Stimulated activated CD8-positive, alpha-beta memory T cell treated with anti-CD3 and anti-CD28 coated beads, Interleukin-15, amount 100 ng/mL, for 48 hours (primary cell): ENCODE results near the gene RGL4.

Source experiments
- DNase-seq, 2 donors: peaks; one replicate each; pipeline ENCODE4 v3.0.0-alpha.2; 2020; ENCODE audit warnings: low read depth in 2 of 2

RGL4 gene

DNA sequence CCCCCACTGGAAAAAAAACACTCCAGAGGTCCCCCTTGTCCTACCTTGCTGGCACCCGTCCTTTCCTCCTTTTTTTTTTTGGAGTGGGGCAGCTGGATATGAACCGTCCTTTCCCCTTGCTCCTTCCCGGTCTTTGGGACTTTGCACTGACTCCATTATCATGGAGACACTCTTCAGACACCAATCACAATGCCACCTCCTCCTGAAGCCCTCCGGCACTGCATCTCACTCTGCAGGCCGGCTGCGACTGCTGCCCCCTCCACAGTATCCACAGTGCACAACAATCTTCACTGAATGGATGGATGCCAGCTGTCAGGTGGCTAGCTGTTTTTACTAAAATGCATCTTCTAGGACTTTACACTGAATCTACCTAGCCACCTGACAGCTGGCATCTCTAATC lies 12.7 kb upstream of the RGL4 start:
- DNase-seq, result no peak

DNA sequence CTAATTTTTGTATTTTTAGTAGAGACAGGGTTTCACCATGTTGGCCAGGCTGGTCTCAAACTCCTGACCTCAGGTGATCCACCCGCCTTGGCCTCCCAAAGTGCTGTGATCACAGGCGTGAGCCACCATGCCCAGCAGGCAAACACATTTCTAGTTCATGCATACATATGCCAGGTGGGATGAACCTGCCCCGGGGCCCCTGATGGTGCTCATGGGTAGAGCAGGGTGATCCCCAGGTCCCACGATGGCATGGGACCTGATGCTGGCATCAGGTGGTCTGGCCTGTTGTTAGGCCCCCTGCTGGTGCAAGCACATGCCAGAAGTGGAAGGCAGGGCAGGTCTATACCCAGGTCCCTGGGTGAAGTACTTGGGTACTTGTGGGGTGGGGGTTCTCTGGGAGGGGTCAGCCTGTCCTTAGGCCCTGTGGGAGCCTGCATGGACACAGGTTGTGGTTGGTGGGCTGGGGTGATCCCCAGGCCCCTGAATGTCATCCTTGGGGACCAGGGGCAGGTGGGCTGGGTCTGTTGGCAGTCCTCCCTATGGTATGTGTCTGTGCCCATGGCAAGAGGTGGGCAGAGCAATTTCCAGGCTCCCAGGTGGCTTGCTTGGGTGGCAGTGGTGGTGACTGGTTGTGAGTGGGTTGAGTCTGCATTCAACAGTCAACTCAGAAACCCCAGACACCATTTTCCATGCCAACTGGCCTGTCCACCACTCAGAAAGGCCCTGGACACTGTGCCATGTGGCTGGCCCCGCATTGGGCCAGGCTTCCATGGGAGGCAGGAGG lies 9.6 kb upstream of the RGL4 start:
- DNase-seq, result no peak

DNA sequence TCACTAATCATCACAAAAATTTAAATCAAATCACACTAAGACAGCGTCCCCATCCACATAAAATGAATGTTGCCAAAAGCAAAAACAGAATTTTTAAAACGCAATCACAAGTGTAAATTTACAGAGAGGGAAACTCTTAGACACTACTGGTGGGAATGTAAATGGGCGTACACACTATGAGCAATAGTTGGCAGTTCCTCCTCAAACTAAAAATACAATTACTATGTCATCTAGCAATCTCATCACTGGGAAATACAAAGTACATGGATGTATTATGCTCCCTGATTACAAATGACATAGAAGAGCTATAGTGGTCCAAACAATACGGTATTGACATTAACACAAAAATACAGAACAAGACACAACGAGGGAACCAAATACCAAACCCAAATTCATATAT lies 8.7 kb upstream of the RGL4 start:
- no peak for DNase-seq

DNA sequence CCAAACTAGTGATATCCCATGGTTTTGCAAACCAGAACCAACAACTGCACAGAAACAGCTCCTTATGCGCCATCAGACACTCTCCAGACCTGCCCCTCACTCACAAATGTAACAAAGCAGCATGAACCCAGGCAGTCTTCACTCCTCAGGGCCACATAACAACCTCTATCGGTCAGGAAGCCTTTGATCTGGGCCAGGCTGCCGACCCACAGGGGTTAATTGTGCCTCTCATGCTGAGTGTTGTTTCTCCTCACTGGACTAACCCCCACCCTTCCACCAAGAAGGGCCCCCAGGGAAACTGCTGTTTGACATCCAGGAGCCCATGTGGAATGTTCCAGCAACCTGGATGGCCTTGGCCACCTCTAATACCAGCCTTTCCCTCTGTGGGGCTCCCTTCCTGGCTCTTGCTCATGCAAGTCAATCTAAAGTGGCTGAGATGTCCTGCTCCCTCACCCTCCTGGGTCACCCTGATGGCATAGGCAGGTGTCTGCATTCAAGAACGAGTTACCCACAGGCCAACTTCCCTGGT lies 7.9 kb upstream of the RGL4 start:
- no peak for DNase-seq

DNA sequence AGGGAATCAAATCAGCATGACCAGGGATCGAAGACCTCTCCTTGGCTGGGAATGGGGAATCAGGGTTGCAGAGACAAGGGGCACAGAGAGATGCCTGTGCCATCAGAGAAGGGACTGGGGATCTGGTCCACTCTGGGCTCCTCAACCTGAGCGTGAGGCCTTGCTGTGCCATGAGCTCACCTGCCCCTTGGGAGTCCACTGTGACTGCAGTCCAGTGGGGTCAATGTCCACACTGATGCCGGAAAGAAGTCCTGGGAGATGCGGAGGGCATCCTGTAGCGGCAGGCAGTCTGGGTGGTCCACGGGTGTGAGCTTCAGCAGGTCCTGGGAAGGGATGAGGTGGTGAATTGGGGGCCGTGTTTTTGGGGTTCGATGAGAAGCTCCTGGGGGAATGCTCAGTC lies 7.3 kb upstream of the RGL4 start:
- DNase-seq, result no peak

DNA sequence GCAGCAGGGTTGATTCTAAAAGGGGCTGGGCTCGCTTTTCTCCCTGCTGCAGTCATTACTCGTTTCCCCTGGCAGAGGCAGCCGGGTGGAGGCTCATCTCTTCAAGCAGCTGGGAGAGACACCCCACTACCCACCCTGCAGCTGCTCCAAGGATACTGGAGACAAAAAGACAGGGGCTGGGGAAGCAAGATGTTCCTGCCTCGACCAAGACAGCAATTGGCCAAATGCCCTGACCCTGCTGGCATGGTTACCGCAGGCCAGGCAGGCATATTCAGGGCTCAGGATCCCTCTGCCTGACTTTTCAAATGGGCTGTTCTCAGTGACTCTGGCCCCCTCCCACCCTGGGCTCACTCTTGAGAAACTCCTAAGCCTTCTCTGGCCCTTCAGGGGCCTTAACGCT lies 6.8 kb upstream of the RGL4 start:
- DNase-seq, result no peak

DNA sequence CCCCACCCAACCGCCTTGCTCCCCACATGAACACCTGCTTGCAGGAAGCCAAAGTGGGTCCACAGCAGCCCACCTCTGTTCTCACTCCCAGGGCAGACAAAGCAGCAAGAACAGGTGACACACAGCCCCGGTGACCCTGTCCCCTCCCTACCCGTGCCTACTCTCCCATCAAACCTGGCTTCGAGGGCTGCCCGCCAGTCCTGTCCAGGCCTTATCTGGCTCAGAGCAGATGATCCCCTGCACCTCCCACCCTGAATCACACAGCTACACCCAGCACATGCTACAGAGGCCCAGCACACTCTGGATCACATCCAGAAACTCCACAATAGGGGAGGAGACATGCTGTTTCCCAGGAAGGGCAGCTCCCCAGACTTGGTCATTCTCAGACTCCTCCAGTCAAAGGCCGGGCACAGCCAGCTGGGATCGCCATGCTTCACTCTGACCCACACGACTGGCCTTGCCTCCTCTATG lies 6.2 kb upstream of the RGL4 start:
- DNase-seq, result no peak

DNA sequence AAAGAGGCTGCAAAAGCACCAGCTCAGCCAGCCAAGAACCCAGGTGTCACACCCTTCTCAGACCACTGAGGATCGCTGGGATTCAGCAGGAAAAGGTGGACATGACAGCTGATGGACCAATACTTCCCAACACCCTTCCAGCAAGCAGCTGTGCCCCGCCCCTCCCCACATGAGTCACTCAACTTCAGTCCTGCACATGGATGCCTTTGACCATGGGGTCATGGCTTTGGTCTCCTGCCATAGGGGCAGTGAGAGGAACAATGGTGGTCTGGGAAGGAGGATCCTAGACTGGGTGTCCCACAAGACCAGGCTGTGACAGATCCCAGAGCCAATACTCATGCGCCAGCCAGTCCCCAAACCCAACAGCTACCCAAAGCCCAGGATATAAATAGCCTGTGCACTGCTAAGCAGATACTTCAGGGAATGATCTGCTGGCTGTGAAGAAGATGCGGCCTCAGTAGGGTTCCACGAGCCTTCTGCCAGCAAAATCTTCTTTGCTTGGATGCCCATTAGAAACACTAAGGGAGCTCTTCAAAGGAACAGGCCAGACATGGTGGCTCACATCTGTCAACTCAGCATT lies 5.5 kb upstream of the RGL4 start:
- no peak for DNase-seq

DNA sequence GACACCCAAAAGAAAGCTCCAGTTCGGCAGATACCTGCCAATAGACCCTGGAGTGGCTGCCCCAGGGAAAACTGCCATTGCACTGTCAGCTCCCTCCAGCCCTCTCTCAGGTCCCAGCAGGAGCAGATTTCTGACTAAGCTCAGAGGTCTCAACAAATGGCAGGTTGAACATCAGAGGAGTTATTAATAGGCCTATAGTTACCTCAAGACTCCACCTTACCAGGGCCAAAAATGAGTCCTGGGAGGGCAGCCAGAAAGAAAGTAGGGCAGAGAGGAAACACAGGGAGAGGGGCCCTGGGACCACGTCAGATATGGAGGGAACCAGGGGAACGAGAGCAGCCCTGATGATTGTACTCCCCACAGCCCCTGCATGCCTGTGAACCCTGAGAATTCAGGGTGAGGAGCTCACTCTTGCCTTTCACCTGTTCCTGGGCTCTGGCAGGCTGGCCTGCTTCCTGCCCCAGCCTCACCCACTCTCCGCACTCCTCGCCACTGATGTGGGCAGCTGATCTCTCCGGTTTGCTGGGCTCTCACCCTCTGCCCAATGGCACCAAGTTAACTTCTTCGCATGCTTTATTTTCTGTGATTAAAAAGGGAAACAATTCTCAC lies 4.3 kb upstream of the RGL4 start:
- DNase-seq, result no peak

DNA sequence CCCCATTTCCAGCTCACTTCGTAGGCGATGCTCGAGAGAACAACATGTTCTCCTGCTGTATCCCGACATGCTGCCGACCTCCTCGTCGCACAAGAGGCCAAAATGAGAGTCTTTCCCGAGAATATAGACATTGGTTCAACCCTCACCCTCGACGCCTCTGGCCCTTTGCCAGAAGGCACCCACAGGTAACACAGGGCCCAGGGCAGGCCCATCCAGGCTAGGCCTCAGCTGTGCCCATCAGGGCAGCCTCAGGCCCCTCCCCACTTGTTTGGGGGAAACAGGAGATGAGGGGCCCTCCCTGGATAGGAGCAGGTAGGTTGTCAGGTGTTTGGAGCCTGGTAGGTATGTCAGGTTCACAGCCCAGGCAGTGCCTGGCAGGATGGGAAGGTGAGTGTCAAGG lies 2.7 kb upstream of the RGL4 start:
- DNase-seq, result no peak

DNA sequence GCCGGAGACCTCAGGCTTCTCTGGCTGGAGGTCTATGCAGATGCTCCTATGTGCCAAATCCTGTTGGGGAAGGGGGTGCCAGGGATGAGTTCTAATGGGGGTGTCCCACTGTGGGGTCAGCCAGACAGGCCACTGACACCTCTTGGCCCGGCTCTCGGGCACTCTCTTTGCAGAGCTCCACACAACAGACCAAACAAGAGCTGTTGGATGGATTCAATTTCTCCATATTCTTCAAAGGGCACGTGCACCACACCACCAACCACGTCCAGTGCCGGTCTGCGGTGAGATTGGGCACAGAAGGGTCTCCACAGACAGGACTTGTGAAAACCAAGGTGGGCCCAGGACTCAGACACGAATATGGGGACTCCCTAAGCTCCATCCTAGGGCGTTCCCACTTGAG lies 2.2 kb upstream of the RGL4 start:
- no peak for DNase-seq

DNA sequence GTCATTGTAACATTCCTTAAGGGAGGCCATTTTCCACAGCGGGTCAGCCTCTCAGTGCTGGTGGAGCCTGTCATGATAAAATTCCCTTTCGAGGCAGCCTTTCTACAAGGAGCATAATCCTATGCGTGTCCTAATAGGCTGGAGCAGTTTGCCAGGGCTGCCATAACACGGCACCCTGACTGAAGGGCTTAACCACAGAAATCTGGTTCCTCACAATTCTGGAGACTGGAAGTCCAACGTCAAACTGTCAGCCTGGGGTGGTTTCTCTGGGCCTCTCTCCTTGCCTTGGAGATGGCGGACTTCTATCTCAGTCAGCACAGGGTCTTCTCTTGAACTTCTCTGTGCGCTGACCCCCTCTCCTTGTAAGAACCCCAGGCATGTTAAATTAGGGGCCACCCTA lies 1.4 kb upstream of the RGL4 start:
- DNase-seq, result no peak

DNA sequence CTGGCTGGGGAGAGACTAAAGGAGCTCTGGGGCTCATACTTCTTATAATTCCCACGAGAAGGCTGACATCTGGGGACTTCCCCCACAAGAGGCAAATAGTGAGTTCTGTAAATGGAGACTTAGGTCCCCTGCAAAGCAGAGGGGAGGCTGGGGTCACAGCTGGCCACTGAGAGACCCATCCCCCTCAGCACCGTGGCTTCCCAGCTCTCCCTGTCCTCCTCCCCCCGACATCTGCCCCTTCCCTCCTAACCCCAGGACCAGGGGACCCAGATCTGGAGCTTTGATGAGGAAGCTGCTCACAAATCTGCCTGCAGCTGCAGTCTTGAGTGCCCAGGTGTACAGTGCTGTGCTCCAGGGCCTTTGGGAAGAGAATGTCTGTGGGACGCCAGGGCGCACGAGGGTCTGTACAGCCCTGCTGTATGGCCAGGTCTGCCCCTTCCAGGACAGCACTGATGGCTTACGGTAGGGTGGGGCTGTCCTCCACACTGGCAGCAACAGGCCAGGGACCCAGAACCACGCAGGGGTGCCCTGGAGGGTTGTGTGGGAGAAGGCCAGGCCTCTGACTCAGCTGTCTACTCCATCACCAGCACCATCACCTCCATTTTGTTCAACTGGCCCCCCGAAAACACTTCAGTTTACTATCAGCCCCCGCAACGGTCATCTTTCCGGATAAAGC lies 1.1 kb downstream of the RGL4 start:
- no peak for DNase-seq

DNA sequence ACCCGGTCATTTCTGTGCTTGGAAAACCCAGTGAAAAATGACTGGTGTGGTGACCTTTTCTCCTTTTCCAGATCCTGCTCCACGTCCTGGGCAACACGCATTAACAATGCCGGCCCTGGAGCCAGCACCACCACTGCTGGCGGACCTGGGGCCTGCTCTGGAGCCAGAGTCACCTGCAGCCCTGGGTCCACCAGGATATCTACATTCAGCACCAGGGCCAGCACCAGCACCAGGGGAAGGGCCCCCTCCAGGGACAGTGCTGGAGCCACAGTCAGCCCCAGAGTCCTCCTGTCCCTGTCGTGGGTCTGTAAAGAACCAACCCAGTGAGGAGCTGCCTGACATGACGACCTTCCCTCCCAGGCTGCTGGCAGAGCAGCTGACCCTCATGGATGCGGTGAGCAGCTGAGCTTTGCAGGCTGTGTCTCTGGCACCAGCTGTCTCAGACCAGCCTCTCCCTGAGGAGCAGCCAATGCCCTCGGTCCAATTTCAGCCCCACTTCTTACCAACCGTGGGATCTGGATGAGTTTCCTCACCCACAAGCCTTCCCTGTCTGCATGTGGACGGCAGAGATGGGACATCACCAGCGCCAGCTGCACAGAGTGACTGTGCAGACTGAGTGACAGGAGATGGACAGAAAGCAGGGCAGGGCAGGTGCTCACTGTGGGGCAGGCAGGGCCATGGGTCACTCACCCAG lies 1.9 kb downstream of the RGL4 start:
- no peak for DNase-seq

DNA sequence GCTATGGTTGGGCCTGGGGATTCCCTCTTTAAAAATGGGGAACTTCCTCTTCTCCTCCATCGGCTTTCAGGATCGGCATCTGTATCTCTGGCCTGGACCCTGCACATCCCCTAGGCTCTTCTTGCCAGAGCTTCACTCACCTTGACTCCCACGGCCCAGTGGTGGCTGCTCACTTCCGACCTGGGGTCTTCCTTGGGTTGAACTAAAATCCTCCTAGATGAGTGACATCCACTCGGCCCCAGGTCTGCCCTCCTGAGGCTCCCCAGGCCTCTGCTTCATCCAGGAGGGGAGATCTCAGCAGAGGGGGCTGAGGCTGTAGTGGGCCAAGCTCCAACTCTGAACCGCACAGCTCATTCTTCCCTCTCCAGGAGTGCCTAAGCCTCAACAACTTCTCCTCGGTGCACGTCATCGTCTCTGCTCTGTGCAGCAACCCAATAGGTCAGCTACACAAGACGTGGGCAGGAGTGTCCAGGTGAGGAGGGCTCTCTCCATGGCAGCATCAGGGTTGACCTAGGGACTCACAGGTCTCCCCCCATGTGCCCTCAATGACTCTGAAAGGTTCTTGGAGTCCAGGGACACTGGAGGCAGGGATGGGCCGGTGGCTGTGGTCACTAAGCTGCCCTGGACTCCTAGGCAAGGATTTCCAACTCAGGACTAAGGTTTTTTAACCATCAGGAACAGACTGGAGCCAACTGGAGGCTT lies 3.3 kb downstream of the RGL4 start:
- no peak for DNase-seq

DNA sequence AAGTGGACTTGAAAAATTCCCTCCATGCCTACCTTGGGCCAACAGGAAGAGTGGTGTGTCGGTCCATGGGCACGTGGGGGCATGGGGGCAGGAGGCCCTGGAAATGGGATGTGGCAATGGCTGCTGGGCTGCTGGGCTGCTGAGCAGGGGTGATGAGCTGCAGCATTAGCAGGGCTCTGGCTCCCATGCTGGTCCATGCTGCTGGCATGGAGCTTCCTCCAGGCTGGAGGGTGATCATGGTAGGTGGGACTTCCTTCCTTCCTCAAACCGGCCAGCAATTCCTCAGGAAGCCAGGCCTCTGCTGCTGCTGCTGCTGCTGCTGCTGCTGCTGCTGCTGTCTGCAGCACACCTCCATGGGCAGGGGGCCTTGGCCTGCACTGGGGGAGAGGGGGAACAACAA lies 4.3 kb downstream of the RGL4 start:
- DNase-seq, result no peak

DNA sequence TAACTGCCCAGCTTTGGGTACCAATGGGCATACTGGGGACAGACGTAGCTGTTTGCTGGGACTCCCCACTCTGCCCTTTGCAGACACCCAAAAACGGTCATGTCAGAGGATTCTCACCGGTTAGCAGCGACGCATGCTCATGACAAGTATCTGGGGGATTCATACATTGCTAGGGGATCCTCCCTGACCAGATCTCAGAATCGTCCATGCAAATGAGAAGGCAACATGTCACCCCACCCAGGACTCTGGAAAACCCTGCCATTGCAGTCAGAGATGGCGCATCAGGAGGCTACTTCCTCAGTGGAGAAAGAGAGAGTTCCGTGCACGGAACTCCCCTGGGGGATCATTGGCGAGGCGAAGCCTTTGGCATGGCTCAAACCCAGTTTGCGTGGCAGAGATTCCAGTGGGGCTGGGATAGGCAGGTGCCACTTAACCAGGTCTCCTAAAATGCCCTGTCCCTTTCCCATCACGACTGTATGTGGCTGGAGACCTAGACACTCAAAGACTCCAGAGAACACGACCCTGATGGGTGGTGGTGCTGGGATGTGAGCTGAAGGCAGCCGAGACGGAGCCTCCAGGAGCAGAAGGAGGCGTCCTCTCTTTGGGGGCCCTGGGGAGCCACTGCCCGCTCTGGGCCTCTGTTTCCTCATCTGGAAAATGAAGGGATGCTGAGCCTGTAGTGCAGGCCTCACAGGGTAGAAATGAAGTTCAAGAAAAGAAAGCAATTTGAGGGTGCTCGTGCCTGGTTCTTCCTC lies 4.9 kb downstream of the RGL4 start:
- no peak for DNase-seq

DNA sequence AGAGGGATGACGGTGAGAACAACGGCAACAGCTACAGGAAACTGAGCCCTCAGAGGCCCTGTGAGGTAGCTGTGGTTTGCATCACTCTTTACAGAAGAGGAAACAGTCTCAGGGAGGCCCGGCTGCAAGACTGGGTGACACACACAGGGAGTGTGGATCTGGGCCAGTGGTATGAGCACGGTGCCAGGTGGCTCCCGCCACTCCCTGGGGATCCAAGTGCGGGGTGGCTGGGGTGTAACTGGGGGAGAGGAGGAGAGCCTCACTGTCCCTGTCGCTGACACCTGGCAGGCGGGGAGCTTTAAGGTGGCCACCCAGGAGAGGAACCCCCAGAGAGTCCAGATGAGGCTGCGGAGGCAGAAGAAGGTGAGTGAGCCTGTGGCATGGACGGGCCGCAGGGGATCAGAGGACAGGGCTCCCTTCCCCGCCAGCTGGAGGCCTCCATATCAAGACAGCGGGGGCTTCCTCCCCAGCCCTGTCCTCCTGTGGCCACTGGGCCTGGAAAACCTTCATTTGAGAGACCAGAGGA lies 5.6 kb downstream of the RGL4 start:
- DNase-seq, result peak; percentile 60 to 62

DNA sequence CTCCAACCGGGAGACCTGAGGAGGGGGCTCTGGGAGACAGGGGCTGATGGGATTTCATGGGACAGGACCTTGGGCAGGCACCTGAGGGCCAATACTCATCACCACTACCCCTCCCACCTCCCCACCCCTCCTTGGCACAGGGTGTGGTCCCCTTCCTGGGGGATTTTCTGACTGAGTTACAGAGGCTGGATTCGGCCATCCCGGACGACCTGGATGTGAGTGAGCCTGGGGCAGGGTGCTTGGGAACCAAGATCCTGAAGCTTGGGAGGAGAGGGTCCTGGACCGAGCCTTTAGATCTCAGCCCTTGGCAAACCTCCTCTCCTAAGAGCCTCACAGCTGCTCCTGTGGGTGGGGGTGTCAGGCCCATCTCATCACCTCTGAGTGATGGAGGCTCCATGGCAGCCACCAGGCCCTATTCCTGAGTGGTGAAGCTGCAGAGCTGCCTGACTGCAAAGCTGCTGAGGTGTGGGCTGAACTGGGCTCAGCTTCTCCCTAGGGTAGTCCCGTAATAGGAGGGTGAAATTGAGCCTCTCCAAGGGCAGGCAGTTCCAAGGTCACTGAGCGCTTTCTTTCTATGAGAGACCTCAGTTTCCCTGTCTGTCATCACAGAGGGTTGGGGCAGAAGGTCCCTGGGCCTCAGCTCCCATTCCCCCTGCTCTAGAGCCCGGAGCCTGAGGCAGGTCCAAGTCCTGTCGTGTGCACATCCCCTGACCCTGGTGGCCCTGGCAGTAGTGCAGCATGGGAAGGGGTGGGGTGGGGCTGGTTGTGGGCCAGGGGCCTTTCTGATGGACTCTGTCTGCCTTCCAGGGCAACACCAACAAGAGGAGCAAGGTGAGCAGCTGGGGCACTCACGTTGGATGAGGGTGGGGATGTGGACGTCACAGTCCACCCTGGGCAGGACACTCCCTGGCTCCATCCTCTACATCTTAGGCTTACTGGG lies 6.5 kb downstream of the RGL4 start:
- DNase-seq, result no peak
